HCT116 (cell line): Measurements from ENCODE around the gene ANKRD18A. TPM values are rescaled to one million over a fixed set of nuclear protein-coding genes. Genes with fewer than 3 reads are reported as not detected.

Source experiments
- ATAC-seq: fragments of 200-7000 bp; cut with Tn5 transposase; 2 replicates; pipeline ENCODE4 v1.9.1; 2020; ENCODE audit warnings: mild to moderate bottlenecking, moderate library complexity
- BruUV-seq: library from RNA; stranded (reverse); fragments of 400-500 nt; replicated peaks from 2 replicates; lab custom pipeline; 2021; lab: Mats Ljungman, UMichigan
- CTCF ChIA-PET: fragments of 300-600 bp; sonication (Branson Sonifier 250); formaldehyde crosslinking; loops from one replicate; lab custom pipeline; 2021; ENCODE audit warnings: antibody characterized with exemption; lab: Charles Lee
- POLR2A ChIA-PET: fragments of 300-600, 350-600 bp; sonication (Branson Sonifier 250); formaldehyde crosslinking; loops from one replicate; lab custom pipeline; 2021; ENCODE audit warnings: antibody characterized with exemption; lab: Charles Lee
- RAD21 ChIA-PET, 2 experiments: fragments of 300-600 bp; sonication (Branson Sonifier 250); formaldehyde crosslinking; loops; one replicate each; lab custom pipeline; 2023; ENCODE audit warnings: low total read pairs in 2 of 2; ENCODE audit not compliant: uncharacterized antibody in 2 of 2, unreplicated experiment in 2 of 2, low non-redundant PET in 1 of 2; lab: Charles Lee
- DNase-seq: peaks from one replicate; pipeline ENCODE4 v3.0.0-alpha.2; 2010; ENCODE audit warnings: low read depth, low spot score
- H2AFZ ChIP-seq: fragments of 200-600 bp; shearing (Covaris generic), sonication (generic); 2 replicates; pipeline ENCODE4 v1.6.1; 2017; ENCODE audit warnings: low read depth, mixed run types, mixed read lengths, antibody characterized with exemption, low read length; ENCODE audit not compliant: poor library complexity, severe bottlenecking
- H3K27ac ChIP-seq: 2 replicates; pipeline ENCODE4 v1.5.1; 2012; ENCODE audit warnings: low read depth, low read length
- H3K27me3 ChIP-seq: fragments of 200-600 bp; sonication (generic); 2 replicates; pipeline ENCODE4 v1.6.1; 2016; ENCODE audit warnings: mixed run types, low read length, mixed read lengths; ENCODE audit not compliant: insufficient read depth
- H3K36me3 ChIP-seq, 2 experiments: fragments of 200-500 bp in 1 of 2; fragments of 200-600 bp in 1 of 2; sonication (Bioruptor generic) in 1 of 2; sonication (generic) in 1 of 2; 2 replicates each; pipeline versions ENCODE4 v1.5.1 to v1.6.1; 2014 to 2016; ENCODE audit warnings: low read length in 2 of 2, inconsistent platforms in 1 of 2, mixed read lengths in 1 of 2, mixed run types in 1 of 2; ENCODE audit not compliant: insufficient read depth in 2 of 2, control insufficient read depth in 1 of 2
- H3K4me1 ChIP-seq, 2 experiments: fragments of 200-600 bp in 1 of 2; sonication (generic) in 1 of 2; 2 replicates each; pipeline versions ENCODE4 v1.5.1 to v1.6.1; 2012 to 2017; ENCODE audit warnings: low read length in 2 of 2, inconsistent platforms in 1 of 2, mild to moderate bottlenecking in 1 of 2, mixed read lengths in 1 of 2, mixed run types in 1 of 2, moderate library complexity in 1 of 2; ENCODE audit not compliant: insufficient read depth in 2 of 2, control insufficient read depth in 1 of 2
- H3K4me2 ChIP-seq: fragments of 200-600 bp; sonication (generic); 2 replicates; pipeline ENCODE4 v1.6.1; 2017; ENCODE audit warnings: mixed run types, low read length, mixed read lengths
- H3K4me3 ChIP-seq, 2 experiments: fragments of 200-600 bp in 1 of 2; sonication (generic) in 1 of 2; replicated peaks in 1 of 2; 2 replicates each; pipeline ENCODE4 v1.5.1; 2011 to 2016; ENCODE audit warnings: low read length in 2 of 2, control low read depth in 1 of 2, low read depth in 1 of 2, mild to moderate bottlenecking in 1 of 2, mixed read lengths in 1 of 2, mixed run types in 1 of 2
- H3K79me2 ChIP-seq: fragments of 200-600 bp; sonication (generic); 2 replicates; pipeline ENCODE4 v1.6.1; 2017; ENCODE audit warnings: mild to moderate bottlenecking, mixed run types, low read length, moderate library complexity, mixed read lengths; ENCODE audit not compliant: insufficient read depth
- H3K9ac ChIP-seq: fragments of 200-600 bp; sonication (generic); 2 replicates; pipeline ENCODE4 v1.6.1; 2016; ENCODE audit warnings: low read length, mixed read lengths
- H3K9me2 ChIP-seq: fragments of 200-600 bp; sonication (generic), shearing (Covaris generic); 2 replicates; pipeline ENCODE4 v1.6.1; 2017; ENCODE audit warnings: mixed run types, mild to moderate bottlenecking, moderate library complexity; ENCODE audit not compliant: insufficient read depth
- H3K9me3 ChIP-seq, 2 experiments: fragments of 200-500 bp in 1 of 2; fragments of 200-600 bp in 1 of 2; sonication (Bioruptor generic) in 1 of 2; sonication (generic) in 1 of 2; 2 replicates each; pipeline ENCODE4 v1.6.1; 2014 to 2017; ENCODE audit warnings: low read length in 2 of 2, mixed read lengths in 2 of 2, inconsistent platforms in 1 of 2, low read depth in 1 of 2, mild to moderate bottlenecking in 1 of 2, mixed run types in 1 of 2, moderate library complexity in 1 of 2; ENCODE audit not compliant: control insufficient read depth in 1 of 2, insufficient read depth in 1 of 2
- H4K20me1 ChIP-seq: fragments of 200-600 bp; sonication (generic), shearing (Covaris generic); 2 replicates; pipeline ENCODE4 v1.6.1; 2017; ENCODE audit warnings: mixed run types, mild to moderate bottlenecking, moderate library complexity; ENCODE audit not compliant: insufficient read depth
- CEBPB ChIP-seq: IDR thresholded peaks from 2 replicates; pipeline ENCODE4 v1.6.1; 2012; ENCODE audit warnings: low read depth
- EGR1 ChIP-seq: IDR thresholded peaks from 2 replicates; pipeline ENCODE4 v1.6.1; 2012; ENCODE audit warnings: low read depth
- EZH2phosphoT487 ChIP-seq: fragments of 200-600 bp; IDR thresholded peaks from 2 replicates; pipeline ENCODE4 v1.6.1; 2018; ENCODE audit warnings: antibody characterized with exemption, borderline replicate concordance
- JUND ChIP-seq: IDR thresholded peaks from 2 replicates; pipeline ENCODE4 v1.6.1; 2012
- POLR2A ChIP-seq: IDR thresholded peaks from 2 replicates; pipeline ENCODE4 v1.7.0; 2011; ENCODE audit warnings: borderline replicate concordance; ENCODE audit not compliant: insufficient read depth, insufficient read length; ENCODE audit errors: extremely low read depth
- POLR2AphosphoS5 ChIP-seq: IDR thresholded peaks from 2 replicates; pipeline ENCODE4 v1.6.1; 2011; ENCODE audit warnings: mild to moderate bottlenecking, low read depth, low read length, moderate library complexity
- SRF ChIP-seq: IDR thresholded peaks from 2 replicates; pipeline ENCODE4 v1.6.1; 2012; ENCODE audit warnings: low read depth
- YY1 ChIP-seq: IDR thresholded peaks from 2 replicates; pipeline ENCODE4 v1.6.1; 2011; ENCODE audit warnings: low read length, low read depth, moderate library complexity, mild to moderate bottlenecking; ENCODE audit not compliant: insufficient replicate concordance; ENCODE audit errors: extremely low read depth
- ZBTB33 ChIP-seq: IDR thresholded peaks from 2 replicates; pipeline ENCODE4 v1.6.1; 2011; ENCODE audit warnings: mild to moderate bottlenecking, low read length, moderate library complexity; ENCODE audit not compliant: insufficient replicate concordance; ENCODE audit errors: extremely low read depth
- ZNF274 ChIP-seq: fragments of 200-500 bp; sonication (Bioruptor generic); IDR thresholded peaks from 2 replicates; pipeline ENCODE4 v1.6.1; 2014; ENCODE audit warnings: mild to moderate bottlenecking, low read depth, low read length, inconsistent platforms
- intact Hi-C: fragments of 100-400 bp; cut with micrococcal nuclease; formaldehyde crosslinking; loops from 2 replicates; pipeline ENCODE4 v1.10.0; 2022
- total RNA-seq: library from RNA; stranded (reverse); gene quantifications from one replicate; pipeline ENCODE4 v1.2.1, GENCODE V29; 2021; ENCODE audit not compliant: unreplicated experiment

The ANKRD18A gene
- total RNA-seq, 1 experiment from 2014 or later = 24.2 TPM

GRCh38 chr9:38652486-38652885, 32.1 kb upstream of the ANKRD18A start:
- Histone ChIP-seq H3K9me2 (no peaks in the 10 kb centered on the region), H2AFZ (no peak overlapping the region), H3K9ac (no peak overlapping the region), H3K27me3 (no peaks in the 10 kb centered on the region; the same call in 1 of the 2 replicates), H3K4me1 (no peaks in the 10 kb centered on the region), H3K9me3 (no peaks in the 10 kb centered on the region; a peak in 1 of 4 replicates), H3K79me2 (no peaks in the 10 kb centered on the region), H3K36me3 (no peaks in the 10 kb centered on the region), H4K20me1 (no peaks in the 10 kb centered on the region), H3K4me2 (no peak overlapping the region), H3K4me3 (no peak overlapping the region), H3K27ac (no peak overlapping the region)
- ATAC-seq = no peak
- TF ChIP-seq ZNF274 (no peak), CEBPB (no peak), SRF (no peak), POLR2AphosphoS5 (no peak), EGR1 (no peak), EZH2phosphoT487 (no peak), JUND (no peak), YY1 (no peak), ZBTB33 (no peak)
- ChIA-PET POLR2A (no interaction called here), RAD21 (no interaction called here), CTCF (no interaction called here)
- no TSS peak for BruUV-seq
- intact Hi-C loops = no loop called here
- no peak for DNase-seq

- Histone ChIP-seq H3K36me3 (no peaks in the 10 kb centered on the region), H3K4me2 (no peak overlapping the region)
Measured at GRCh38 chr9:38652044-38652443, 31.6 kb upstream of the ANKRD18A start.

More at GRCh38 chr9:38652044-38652443, 31.6 kb upstream of the ANKRD18A start:
- no peak for DNase-seq
- Histone ChIP-seq H3K27ac (no peak overlapping the region), H3K9me2 (no peaks in the 10 kb centered on the region), H4K20me1 (no peaks in the 10 kb centered on the region), H3K9me3 (no peaks in the 10 kb centered on the region; a peak in 1 of 4 replicates), H3K4me3 (no peak overlapping the region), H2AFZ (no peak overlapping the region), H3K9ac (no peak overlapping the region), H3K4me1 (no peaks in the 10 kb centered on the region), H3K79me2 (no peaks in the 10 kb centered on the region), H3K27me3 (no peaks in the 10 kb centered on the region; the same call in 1 of the 2 replicates)
- RAD21 ChIA-PET = no interaction called here
- intact Hi-C loops = no loop called here
- TF ChIP-seq POLR2A = no peak
- ATAC-seq = no peak
- CTCF ChIA-PET = no interaction called here
- POLR2A ChIA-PET = no interaction called here
- BruUV-seq = no TSS peak
